Neutrophil (primary cell): ENCODE data around the gene BMPER.

ENCODE experiments used
- H3K27ac ChIP-seq: fragments of 200-600 bp; sonication (generic); 2 replicates; pipeline ENCODE4 v1.5.1; 2016; ENCODE audit warnings: mild to moderate bottlenecking, moderate library complexity
- H3K27me3 ChIP-seq: fragments of 200-600 bp; sonication (generic); 2 replicates; pipeline ENCODE4 v1.6.0; 2016; ENCODE audit warnings: mild to moderate bottlenecking
- H3K36me3 ChIP-seq: fragments of 200-600 bp; sonication (generic); 2 replicates; pipeline ENCODE4 v1.5.1; 2017
- H3K4me1 ChIP-seq, 2 experiments: fragments of 200-600 bp in 1 of 2; sonication (generic) in 1 of 2; 1 replicate in 1 of 2; 2 replicates in 1 of 2; pipeline versions ENCODE4 v1.5.1 to v1.6.1; 2013 to 2016; ENCODE audit warnings: low read depth in 1 of 2, low read length in 1 of 2, mild to moderate bottlenecking in 1 of 2, moderate library complexity in 1 of 2; ENCODE audit not compliant: control insufficient read depth in 1 of 2, insufficient read depth in 1 of 2
- H3K4me3 ChIP-seq, 2 experiments: fragments of 200-600 bp in 1 of 2; sonication (generic) in 1 of 2; 1 replicate in 1 of 2; 2 replicates in 1 of 2; pipeline ENCODE4 v1.5.1; 2013 to 2016; ENCODE audit warnings: low read depth in 1 of 2, low read length in 1 of 2, mild to moderate bottlenecking in 1 of 2, moderate library complexity in 1 of 2
- H3K9me3 ChIP-seq: fragments of 200-600 bp; sonication (generic); 2 replicates; pipeline ENCODE4 v1.5.1; 2016
- CTCF ChIP-seq: fragments of 200-600 bp; sonication (generic); IDR thresholded peaks from 2 replicates; pipeline ENCODE4 v1.5.1; 2016; ENCODE audit warnings: antibody characterized with exemption

The BMPER gene

GRCh38 chr7:33979807-33980355 lies 74.5 kb downstream of the BMPER start:
- H3K36me3 ChIP-seq, result no peaks in the 10 kb centered on the region
- no peak overlapping the region for H3K4me3 ChIP-seq
- H3K27ac ChIP-seq, result no peak overlapping the region

GRCh38 chr7:33981226-33981625 lies 75.9 kb downstream of the BMPER start:
- Histone ChIP-seq H3K9me3 (no peaks in the 10 kb centered on the region), H3K4me3 (no peak overlapping the region), H3K27me3 (no peaks in the 10 kb centered on the region), H3K27ac (no peak overlapping the region), H3K4me1 (no peaks in the 10 kb centered on the region), H3K36me3 (no peaks in the 10 kb centered on the region)
- TF ChIP-seq CTCF, result no peak

More at GRCh38 chr7:33979807-33980355, 74.5 kb downstream of the BMPER start:
- TF ChIP-seq CTCF, result no peak
- H3K27me3 ChIP-seq, result no peaks in the 10 kb centered on the region
- no peaks in the 10 kb centered on the region for H3K9me3 ChIP-seq
- H3K4me1 ChIP-seq, result no peaks in the 10 kb centered on the region

- Histone ChIP-seq H3K27ac (no peak overlapping the region), H3K4me3 (no peak overlapping the region), H3K27me3 (no peaks in the 10 kb centered on the region), H3K4me1 (no peaks in the 10 kb centered on the region), H3K9me3 (no peaks in the 10 kb centered on the region), H3K36me3 (no peaks in the 10 kb centered on the region)
- no peak for TF ChIP-seq CTCF
These were observed 76.5 kb downstream of the BMPER start for GRCh38 chr7:33981671-33982424.

- no peaks in the 10 kb centered on the region for H3K4me1 ChIP-seq
- no peaks in the 10 kb centered on the region for H3K36me3 ChIP-seq
- no peaks in the 10 kb centered on the region for H3K9me3 ChIP-seq
- H3K27me3 ChIP-seq, result no peaks in the 10 kb centered on the region
- no peak overlapping the region for H3K4me3 ChIP-seq
- TF ChIP-seq CTCF, result no peak
- H3K27ac ChIP-seq, result no peak overlapping the region
These were observed 77.1 kb downstream of the BMPER start for GRCh38 chr7:33982425-33982786.

- H3K9me3 ChIP-seq, result no peaks in the 10 kb centered on the region
- H3K4me1 ChIP-seq, result no peaks in the 10 kb centered on the region
- no peak overlapping the region for H3K27ac ChIP-seq
- H3K27me3 ChIP-seq, result no peaks in the 10 kb centered on the region
- H3K4me3 ChIP-seq, result no peak overlapping the region
- no peaks in the 10 kb centered on the region for H3K36me3 ChIP-seq
- TF ChIP-seq CTCF, result no peak
These were observed 81.1 kb downstream of the BMPER start for GRCh38 chr7:33986451-33986850.
